Natural killer cell (primary cell): Measurements from ENCODE around the gene TUNAR. TPM values are rescaled to one million over a fixed set of nuclear protein-coding genes. Genes with fewer than 3 reads are reported as not detected.

Experiments used
- ATAC-seq, 3 donors: fragments of 150-1000 bp in 2 of 3; fragments of 200-7000 bp in 1 of 3; cut with Tn5 transposase; 1 replicate in 1 of 3; 2 replicates in 2 of 3; pipeline ENCODE4 v1.10.0; 2021; ENCODE audit warnings: mild to moderate bottlenecking in 2 of 3, moderate library complexity in 2 of 3
- DNase-seq, 2 donors: peaks; one replicate each; pipeline versions ENCODE4 v3.0.0 to v3.0.0-alpha.2; 2013 to 2021; ENCODE audit warnings: mixed read lengths in 1 of 2
- H3K27ac ChIP-seq: one replicate; pipeline ENCODE4 v1.5.1; 2013; ENCODE audit warnings: mild to moderate bottlenecking, low read length
- H3K27me3 ChIP-seq: one replicate; pipeline ENCODE4 v1.6.1; 2013; ENCODE audit warnings: low read length; ENCODE audit not compliant: control insufficient read depth, insufficient read depth
- H3K36me3 ChIP-seq: one replicate; pipeline ENCODE4 v1.6.1; 2013; ENCODE audit warnings: low read length; ENCODE audit not compliant: control insufficient read depth, insufficient read depth
- H3K4me1 ChIP-seq: one replicate; pipeline ENCODE4 v1.6.1; 2013; ENCODE audit warnings: low read length; ENCODE audit not compliant: control insufficient read depth, insufficient read depth
- H3K4me3 ChIP-seq: one replicate; pipeline ENCODE4 v1.5.1; 2013; ENCODE audit warnings: low read length
- H3K9me3 ChIP-seq: one replicate; pipeline ENCODE4 v1.6.1; 2013; ENCODE audit warnings: low read length; ENCODE audit not compliant: control insufficient read depth, insufficient read depth
- H3K27ac Mint-ChIP-seq, 2 donors: one replicate each; pipeline ENCODE4 v1.8.0; 2022; ENCODE audit warnings: mild to moderate bottlenecking in 2 of 2, mixed read lengths in 2 of 2, moderate library complexity in 1 of 2
- H3K27me3 Mint-ChIP-seq, 2 donors: one replicate each; pipeline ENCODE4 v1.8.0; 2022; ENCODE audit warnings: low read depth in 2 of 2, mixed read lengths in 2 of 2
- H3K36me3 Mint-ChIP-seq: one replicate; pipeline ENCODE4 v1.8.0; 2022; ENCODE audit warnings: mixed read lengths
- H3K4me1 Mint-ChIP-seq, 2 donors: one replicate each; pipeline ENCODE4 v1.8.0; 2022; ENCODE audit warnings: mixed read lengths in 2 of 2
- H3K4me3 Mint-ChIP-seq: one replicate; pipeline ENCODE4 v1.8.0; 2022; ENCODE audit warnings: mild to moderate bottlenecking, moderate library complexity, mixed read lengths
- H3K9me3 Mint-ChIP-seq, 2 donors: one replicate each; pipeline ENCODE4 v1.8.0; 2022; ENCODE audit warnings: mixed read lengths in 2 of 2
- WGBS: methylation state at CpG from one replicate; pipeline ENCODE4 v1.1.7; 2013; ENCODE audit warnings: missing lambda C conversion rate; ENCODE audit not compliant: insufficient coverage; 5-methylcytosine and 5-hydroxymethylcytosine counted together
- intact Hi-C: fragments of 100-400 bp; cut with micrococcal nuclease; formaldehyde crosslinking; loops from one replicate; pipeline ENCODE4 v1.14.2; 2022
- total RNA-seq, 4 donors: library from RNA; stranded (reverse); fragments of 120-200 nt in 1 of 4; gene quantifications; one replicate each; pipeline versions ENCODE4 v1.2.3 to v1.2.4, GENCODE V29; 2013 to 2022
- TF ChIP-seq, protein P1 (sequence below): fragments of 200-600 bp; IDR thresholded peaks from one replicate; pipeline ENCODE4 v1.8.0; 2022; ENCODE audit warnings: antibody characterized with exemption

TUNAR gene
- total RNA-seq, 3 donors from 2014 or later (not counting 1 experiment from before 2014, with no cell fraction given): not detected

DNA sequence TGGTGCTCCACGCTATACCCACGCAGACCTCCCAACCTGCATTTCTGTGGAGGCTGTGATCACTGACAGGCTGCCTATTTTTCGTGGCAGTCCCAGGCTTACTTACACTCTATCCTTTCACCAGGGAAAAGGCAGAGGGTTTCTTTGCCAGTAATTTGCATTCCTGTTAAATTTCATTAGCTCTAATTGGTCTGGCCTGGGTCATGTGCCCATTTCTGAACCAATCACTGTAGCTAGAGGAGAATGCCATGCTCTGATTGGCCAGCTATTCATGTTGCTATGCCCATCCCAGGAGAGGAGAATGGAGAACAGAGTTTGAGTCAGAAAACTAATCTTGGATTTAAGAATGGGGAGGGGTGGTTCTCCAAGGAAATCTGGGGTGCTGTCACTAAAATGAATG is 43.2 kb upstream of the TUNAR start:
- no peaks in the 10 kb centered on the region for H3K27me3 ChIP-seq
- 78% methylated on average over 3 of the region's 3 CpGs for WGBS
- peaks cover 3 to 15% of the 10 kb centered on the region in 2 donors for H3K27me3 Mint-ChIP-seq

DNA sequence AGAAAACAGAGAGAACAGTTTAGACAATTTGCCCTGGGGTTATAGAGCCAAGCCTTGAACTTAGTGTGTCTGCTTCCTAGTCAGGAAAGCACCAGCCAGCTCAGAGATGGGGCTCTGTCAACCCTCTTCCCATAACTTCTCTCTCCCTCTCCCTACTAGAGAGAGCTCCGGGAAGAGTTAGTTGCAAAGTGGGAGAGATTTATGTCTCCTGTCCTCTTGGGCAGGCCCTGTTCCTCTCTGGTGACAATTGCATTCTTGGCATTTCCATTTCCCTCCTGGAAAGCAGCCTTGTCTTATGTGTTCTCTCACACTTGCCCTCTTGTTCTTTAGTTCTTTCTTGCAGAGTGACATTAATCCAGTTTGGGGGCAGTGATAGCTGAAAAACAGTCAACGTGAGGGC is 42.1 kb upstream of the TUNAR start:
- no peaks in the 10 kb centered on the region for H3K36me3 ChIP-seq
- Mint-ChIP-seq H3K4me3 (no peak overlapping the region), H3K27me3 (peaks cover 3 to 15% of the 10 kb centered on the region in 2 donors), H3K27ac (no peak overlapping the region), H3K4me1 (no peaks in the 10 kb centered on the region), H3K36me3 (no peaks in the 10 kb centered on the region), H3K9me3 (no peaks in the 10 kb centered on the region)
- DNase-seq (no peak), ATAC-seq (no peak)
- H3K4me1 ChIP-seq: no peaks in the 10 kb centered on the region
- H3K4me3 ChIP-seq: no peak overlapping the region
- no peak overlapping the region for H3K27ac ChIP-seq
- TF ChIP-seq, protein P1, sequence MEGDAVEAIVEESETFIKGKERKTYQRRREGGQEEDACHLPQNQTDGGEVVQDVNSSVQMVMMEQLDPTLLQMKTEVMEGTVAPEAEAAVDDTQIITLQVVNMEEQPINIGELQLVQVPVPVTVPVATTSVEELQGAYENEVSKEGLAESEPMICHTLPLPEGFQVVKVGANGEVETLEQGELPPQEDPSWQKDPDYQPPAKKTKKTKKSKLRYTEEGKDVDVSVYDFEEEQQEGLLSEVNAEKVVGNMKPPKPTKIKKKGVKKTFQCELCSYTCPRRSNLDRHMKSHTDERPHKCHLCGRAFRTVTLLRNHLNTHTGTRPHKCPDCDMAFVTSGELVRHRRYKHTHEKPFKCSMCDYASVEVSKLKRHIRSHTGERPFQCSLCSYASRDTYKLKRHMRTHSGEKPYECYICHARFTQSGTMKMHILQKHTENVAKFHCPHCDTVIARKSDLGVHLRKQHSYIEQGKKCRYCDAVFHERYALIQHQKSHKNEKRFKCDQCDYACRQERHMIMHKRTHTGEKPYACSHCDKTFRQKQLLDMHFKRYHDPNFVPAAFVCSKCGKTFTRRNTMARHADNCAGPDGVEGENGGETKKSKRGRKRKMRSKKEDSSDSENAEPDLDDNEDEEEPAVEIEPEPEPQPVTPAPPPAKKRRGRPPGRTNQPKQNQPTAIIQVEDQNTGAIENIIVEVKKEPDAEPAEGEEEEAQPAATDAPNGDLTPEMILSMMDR: no peak
- intact Hi-C loops: no loop called here
- H3K27me3 ChIP-seq: no peaks in the 10 kb centered on the region
- 50% methylated on average over 1 of the region's 2 CpGs for WGBS
- no peaks in the 10 kb centered on the region for H3K9me3 ChIP-seq

More for the DNA sequence above, 43.2 kb upstream of the TUNAR start:
- Histone ChIP-seq H3K36me3 (no peaks in the 10 kb centered on the region), H3K4me1 (no peaks in the 10 kb centered on the region), H3K27ac (no peak overlapping the region), H3K9me3 (no peaks in the 10 kb centered on the region), H3K4me3 (no peak overlapping the region)
- no peak for DNase-seq
- H3K4me3 Mint-ChIP-seq: no peak overlapping the region
- H3K27ac Mint-ChIP-seq: no peak overlapping the region
- intact Hi-C loops: no loop called here
- no peaks in the 10 kb centered on the region for H3K4me1 Mint-ChIP-seq
- no peaks in the 10 kb centered on the region for H3K36me3 Mint-ChIP-seq
- H3K9me3 Mint-ChIP-seq: no peaks in the 10 kb centered on the region
- ATAC-seq: no peak
- TF ChIP-seq, protein P1: no peak

DNA sequence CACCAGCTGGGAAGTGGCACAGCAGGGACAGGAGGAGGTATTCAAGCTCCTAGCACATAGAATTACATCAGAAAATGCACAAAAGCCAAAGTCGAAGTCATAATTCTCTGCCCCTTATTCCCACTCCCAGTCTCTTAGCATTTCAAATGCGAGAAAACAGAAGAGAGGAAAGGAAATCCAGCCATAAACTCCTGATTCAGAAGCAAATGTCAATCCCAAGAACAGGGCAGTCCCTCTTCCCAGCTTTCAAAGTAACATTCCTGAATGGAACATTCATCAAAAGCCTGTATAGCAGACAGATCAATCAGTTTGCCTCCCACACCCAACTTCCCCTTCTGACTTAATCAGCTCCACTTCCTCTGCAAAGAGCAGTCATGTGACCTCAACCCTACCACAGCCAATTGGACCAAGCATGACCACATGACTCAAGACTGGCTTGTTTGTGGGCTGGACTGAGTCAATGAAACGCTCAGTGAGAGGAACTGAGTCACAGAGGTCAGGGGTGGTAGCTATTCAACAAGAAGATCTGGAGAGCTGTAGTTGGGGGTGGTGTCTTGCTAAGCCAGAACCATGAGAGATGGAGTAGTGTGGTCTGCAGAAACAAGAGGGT is 41.4 kb upstream of the TUNAR start:
- no peaks in the 10 kb centered on the region for H3K9me3 Mint-ChIP-seq
- Histone ChIP-seq H3K9me3 (no peaks in the 10 kb centered on the region), H3K4me3 (no peak overlapping the region), H3K4me1 (no peaks in the 10 kb centered on the region), H3K36me3 (no peaks in the 10 kb centered on the region), H3K27me3 (no peaks in the 10 kb centered on the region), H3K27ac (no peak overlapping the region)
- TF ChIP-seq, protein P1: no peak
- peaks cover 3 to 15% of the 10 kb centered on the region in 2 donors for H3K27me3 Mint-ChIP-seq
- H3K36me3 Mint-ChIP-seq: no peaks in the 10 kb centered on the region
- no peak for DNase-seq
- no peak for ATAC-seq
- H3K4me1 Mint-ChIP-seq: no peaks in the 10 kb centered on the region
- intact Hi-C loops: no loop called here
- 54% methylated on average over 3 of the region's 3 CpGs for WGBS
- no peak overlapping the region for H3K4me3 Mint-ChIP-seq
- H3K27ac Mint-ChIP-seq: no peak overlapping the region

DNA sequence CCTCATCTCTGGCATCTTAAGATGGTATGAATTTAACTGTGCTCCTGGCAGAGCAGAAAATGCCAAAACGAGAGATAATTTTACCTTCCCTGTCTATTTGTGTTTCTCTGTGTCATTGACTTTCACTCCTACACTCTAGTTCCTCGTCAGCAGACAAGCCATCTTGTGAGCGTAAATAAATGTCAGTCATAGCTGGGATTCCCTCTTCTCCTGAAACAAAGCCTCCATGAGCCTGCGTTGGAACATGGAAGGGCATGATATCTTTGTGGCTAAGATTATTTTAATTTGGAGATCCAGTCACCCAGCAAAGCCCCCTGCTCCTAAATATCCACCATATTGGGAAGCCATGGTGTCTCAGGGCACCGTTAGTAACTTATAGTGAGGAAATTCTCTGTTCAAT is 37.8 kb upstream of the TUNAR start:
- H3K27ac Mint-ChIP-seq: no peak overlapping the region
- H3K9me3 Mint-ChIP-seq: no peaks in the 10 kb centered on the region
- ATAC-seq (no peak), DNase-seq (no peak)
- intact Hi-C loops: no loop called here
- H3K4me1 Mint-ChIP-seq: no peaks in the 10 kb centered on the region
- WGBS: 62% methylated on average over 3 of the region's 5 CpGs
- H3K4me3 Mint-ChIP-seq: no peak overlapping the region
- H3K9me3 ChIP-seq: no peaks in the 10 kb centered on the region
- no peaks in the 10 kb centered on the region for H3K27me3 ChIP-seq
- H3K4me3 ChIP-seq: no peak overlapping the region
- TF ChIP-seq, protein P1: no peak
- H3K36me3 ChIP-seq: no peaks in the 10 kb centered on the region
- H3K27me3 Mint-ChIP-seq: no peaks in the 10 kb centered on the region
- no peaks in the 10 kb centered on the region for H3K36me3 Mint-ChIP-seq
- no peaks in the 10 kb centered on the region for H3K4me1 ChIP-seq
- H3K27ac ChIP-seq: no peak overlapping the region
